ENCODE data around the gene MTFP1. TPM values are rescaled to one million over a fixed set of nuclear protein-coding genes. Genes with fewer than 3 reads are reported as not detected.
A peak's percentile ranks its signal among the peaks of the same experiment; 100 is the strongest.
"Not testable (repeated sequence)": the region's sequence is repeated elsewhere in the genome, so short reads cannot be mapped to it uniquely, and the experiment has no call there.

MTFP1 gene
- total RNA-seq, 1 experiment from 2014 or later, result 65.7 TPM

DNA sequence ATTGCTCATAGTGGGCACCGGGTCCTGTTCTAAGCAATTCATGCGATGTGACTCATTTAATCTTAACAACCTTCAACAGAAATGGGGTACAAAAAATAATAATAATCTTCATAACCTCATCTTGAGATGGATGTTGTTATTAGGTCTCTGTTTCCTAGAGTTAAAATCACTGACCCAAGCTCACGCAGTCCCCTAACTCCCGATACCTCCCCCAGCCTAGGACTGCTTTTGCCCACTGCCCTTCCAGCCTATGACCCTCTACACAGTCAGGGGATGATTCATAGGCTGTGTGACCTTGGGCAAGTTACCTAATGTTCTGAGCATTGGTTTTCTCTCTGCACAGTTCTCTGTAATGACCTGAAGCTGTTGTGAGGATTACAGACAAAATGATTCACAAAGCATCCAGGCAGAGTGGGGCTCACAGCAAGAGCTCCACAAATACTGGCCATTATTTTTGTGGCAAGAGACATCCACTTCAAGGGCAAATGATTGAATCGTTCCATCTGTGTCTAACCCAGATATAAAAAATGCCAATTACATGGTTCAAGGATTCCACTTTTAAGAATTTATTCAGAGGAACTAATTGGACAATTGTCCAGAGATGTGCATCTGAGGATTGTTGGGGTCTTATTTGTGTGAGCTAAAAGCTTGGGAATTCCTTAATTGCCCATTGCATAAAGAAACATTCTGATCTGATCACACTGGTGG, 20.0 kb downstream of the MTFP1 start:
- Histone ChIP-seq H3K4me3 (ENCODE audit: low read length) (no peak overlapping the region), H3F3A (ENCODE audit: low read length, unreplicated experiment) (no peaks in the 10 kb centered on the region), H3K9ac (ENCODE audit: low read length) (no peak overlapping the region), H3K4me1 (ENCODE audit: insufficient read depth, low read length) (peaks cover 5% of the 10 kb centered on the region), H3K27ac (ENCODE audit: low read length) (no peak overlapping the region), H3K79me2 (ENCODE audit: low read length) (no peaks in the 10 kb centered on the region), H3K36me3 (ENCODE audit: low read depth, low read length) (no peaks in the 10 kb centered on the region), H3K9me2 (replicated peaks; ENCODE audit: low read length) (no peaks in the 10 kb centered on the region), H3K27me3 (ENCODE audit: low read length) (no peaks in the 10 kb centered on the region), H3K4me2 (ENCODE audit: low read length) (no peak overlapping the region), H2AFZ (ENCODE audit: low read length) (peak overlapping the region; percentile 25; the same call in 1 of the 2 replicates), H3K9me3 (ENCODE audit: low read length) (no peaks in the 10 kb centered on the region), H4K20me1 (ENCODE audit: low read length) (no peaks in the 10 kb centered on the region)
- TF ChIP-seq EZH2phosphoT487 (IDR thresholded peaks at IDR 0.05; ENCODE audit: borderline replicate concordance, low read length) (no peak), EZH2 (IDR thresholded peaks at IDR 0.05; ENCODE audit: low read length, unreplicated experiment) (no peak)
- TF ChIP-seq, protein P1, sequence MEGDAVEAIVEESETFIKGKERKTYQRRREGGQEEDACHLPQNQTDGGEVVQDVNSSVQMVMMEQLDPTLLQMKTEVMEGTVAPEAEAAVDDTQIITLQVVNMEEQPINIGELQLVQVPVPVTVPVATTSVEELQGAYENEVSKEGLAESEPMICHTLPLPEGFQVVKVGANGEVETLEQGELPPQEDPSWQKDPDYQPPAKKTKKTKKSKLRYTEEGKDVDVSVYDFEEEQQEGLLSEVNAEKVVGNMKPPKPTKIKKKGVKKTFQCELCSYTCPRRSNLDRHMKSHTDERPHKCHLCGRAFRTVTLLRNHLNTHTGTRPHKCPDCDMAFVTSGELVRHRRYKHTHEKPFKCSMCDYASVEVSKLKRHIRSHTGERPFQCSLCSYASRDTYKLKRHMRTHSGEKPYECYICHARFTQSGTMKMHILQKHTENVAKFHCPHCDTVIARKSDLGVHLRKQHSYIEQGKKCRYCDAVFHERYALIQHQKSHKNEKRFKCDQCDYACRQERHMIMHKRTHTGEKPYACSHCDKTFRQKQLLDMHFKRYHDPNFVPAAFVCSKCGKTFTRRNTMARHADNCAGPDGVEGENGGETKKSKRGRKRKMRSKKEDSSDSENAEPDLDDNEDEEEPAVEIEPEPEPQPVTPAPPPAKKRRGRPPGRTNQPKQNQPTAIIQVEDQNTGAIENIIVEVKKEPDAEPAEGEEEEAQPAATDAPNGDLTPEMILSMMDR (conservative IDR thresholded peaks at IDR 0.05; ENCODE audit: low read depth, low read length), result no peak
- DNase-seq (no peak), ATAC-seq (no peak)
- POLR2A ChIA-PET (ENCODE audit: unreplicated experiment), result no interaction called here
- CTCF ChIA-PET, result no interaction called here
- intact Hi-C loops (cut with micrococcal nuclease), result loop anchor here (10.0 kb wide), 1 partner anchor 159 kb away; the partner anchor contains the start of gene TCN2
- no TSS peak for BruUV-seq (replicated peaks)

DNA sequence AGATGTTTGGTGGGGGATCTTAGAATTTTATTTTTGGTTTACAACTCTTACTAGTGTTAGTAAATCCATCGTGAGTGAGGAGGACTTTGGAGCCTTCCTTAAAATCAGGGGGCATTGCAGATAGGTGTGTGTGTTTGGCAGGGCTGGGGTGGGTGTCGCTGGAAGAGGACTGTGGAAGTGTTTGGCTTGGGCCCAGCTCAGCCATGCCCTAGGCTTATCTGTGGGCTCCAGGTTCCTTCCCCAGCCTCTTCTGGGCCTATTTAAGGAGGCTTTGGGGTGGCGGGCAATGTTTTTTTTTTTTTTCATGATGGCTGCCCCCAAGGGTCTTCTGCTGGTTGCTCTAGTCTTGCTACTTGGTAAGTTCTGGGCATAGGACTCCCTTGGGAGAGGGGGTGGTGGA, 22.1 kb downstream of the MTFP1 start:
- no peaks in the 10 kb centered on the region for H4K20me1 ChIP-seq (ENCODE audit: low read length)
- no peak for TF ChIP-seq EZH2phosphoT487 (IDR thresholded peaks at IDR 0.05; ENCODE audit: borderline replicate concordance, low read length)

DNA sequence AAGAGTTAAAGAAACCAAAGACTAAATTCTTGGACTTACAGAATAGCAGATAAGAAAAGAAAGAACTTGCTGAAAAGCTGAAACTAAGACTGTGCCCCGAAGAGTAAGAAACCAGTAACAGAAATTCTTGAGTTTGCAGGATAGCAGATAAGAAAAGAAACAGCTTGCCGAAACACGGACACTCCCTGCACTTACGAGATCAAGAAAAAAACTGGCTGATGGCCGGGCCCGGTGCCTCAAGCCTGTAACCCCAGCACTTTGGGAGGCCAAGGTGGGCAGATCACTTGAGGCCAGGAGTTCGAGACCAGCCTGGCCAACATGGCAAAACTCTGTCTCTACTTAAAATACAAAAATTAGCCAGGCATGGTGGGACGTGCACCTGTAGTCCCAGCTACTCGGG, 25.9 kb downstream of the MTFP1 start:
- POLR2A ChIA-PET (ENCODE audit: unreplicated experiment); H3K27me3 ChIP-seq (ENCODE audit: low read length); H3K9me2 ChIP-seq (replicated peaks; ENCODE audit: low read length); H3K9me3 ChIP-seq (ENCODE audit: low read length); BruUV-seq (replicated peaks); H3K4me3 ChIP-seq (ENCODE audit: low read length); H3K79me2 ChIP-seq (ENCODE audit: low read length); H2AFZ ChIP-seq (ENCODE audit: low read length); H3K4me1 ChIP-seq (ENCODE audit: insufficient read depth, low read length); intact Hi-C loops (cut with micrococcal nuclease); H3K27ac ChIP-seq (ENCODE audit: low read length); H3K9ac ChIP-seq (ENCODE audit: low read length); DNase-seq; CTCF ChIA-PET; H3K4me2 ChIP-seq (ENCODE audit: low read length); ATAC-seq; H4K20me1 ChIP-seq (ENCODE audit: low read length); H3F3A ChIP-seq (ENCODE audit: low read length, unreplicated experiment); H3K36me3 ChIP-seq (ENCODE audit: low read depth, low read length): not testable (repeated sequence)

More for the DNA sequence above, 22.1 kb downstream of the MTFP1 start:
- DNase-seq (no peak), ATAC-seq (no peak)
- no peak overlapping the region for H3K4me2 ChIP-seq (ENCODE audit: low read length)
- intact Hi-C loops (cut with micrococcal nuclease), result loop anchor here (10.0 kb wide), 1 partner anchor 157 kb away; the partner anchor contains the start of gene TCN2
- H3K27ac ChIP-seq (ENCODE audit: low read length), result no peak overlapping the region
- peaks cover 5% of the 10 kb centered on the region for H3K4me1 ChIP-seq (ENCODE audit: insufficient read depth, low read length)
- POLR2A ChIA-PET (ENCODE audit: unreplicated experiment), result no interaction called here
- BruUV-seq (replicated peaks), result no TSS peak
- H3F3A ChIP-seq (ENCODE audit: low read length, unreplicated experiment), result no peaks in the 10 kb centered on the region
- CTCF ChIA-PET, result no interaction called here
- H3K27me3 ChIP-seq (ENCODE audit: low read length), result no peaks in the 10 kb centered on the region
- H2AFZ ChIP-seq (ENCODE audit: low read length), result no peak overlapping the region
- no peaks in the 10 kb centered on the region for H3K36me3 ChIP-seq (ENCODE audit: low read depth, low read length)
- H3K79me2 ChIP-seq (ENCODE audit: low read length), result no peaks in the 10 kb centered on the region
- H3K9me3 ChIP-seq (ENCODE audit: low read length), result no peaks in the 10 kb centered on the region
- H3K9ac ChIP-seq (ENCODE audit: low read length), result no peak overlapping the region
- H3K4me3 ChIP-seq (ENCODE audit: low read length), result no peak overlapping the region
- H3K9me2 ChIP-seq (replicated peaks; ENCODE audit: low read length), result no peaks in the 10 kb centered on the region

All from PC-3 (cell line).